Stimulated activated CD4-positive, alpha-beta T cell treated with anti-CD3 and anti-CD28 coated beads, Interleukin-2, amount 100 ng/mL, for 24 hours (primary cell): ENCODE data around the gene ATP8A2.
A peak's percentile ranks its signal among the peaks of the same experiment; 100 is the strongest.
"Not testable (repeated sequence)": the region's sequence is repeated elsewhere in the genome, so short reads cannot be mapped to it uniquely, and the experiment has no call there.

Experiments used
- DNase-seq, 2 donors: peaks; one replicate each; pipeline ENCODE4 v3.0.0-alpha.2; 2020

Gene ATP8A2

GRCh38 chr13:25466880-25467279, 95.1 kb downstream of the ATP8A2 start:
- no peak for DNase-seq

GRCh38 chr13:25468325-25469168, 96.8 kb downstream of the ATP8A2 start:
- DNase-seq = peak in 1 of 2 donors; percentile 42

- DNase-seq = no peak
Observed at GRCh38 chr13:25469169-25469525, 97.4 kb downstream of the ATP8A2 start.

GRCh38 chr13:25473864-25474263, 102.1 kb downstream of the ATP8A2 start:
- DNase-seq = no peak

GRCh38 chr13:25478186-25478585, 106.4 kb downstream of the ATP8A2 start:
- DNase-seq = no peak

GRCh38 chr13:25489238-25489637, 117.5 kb downstream of the ATP8A2 start:
- DNase-seq = no peak

- no peak for DNase-seq
Observed at GRCh38 chr13:25490236-25490635, 118.5 kb downstream of the ATP8A2 start.

- no peak for DNase-seq
Observed at GRCh38 chr13:25493931-25494640, 122.3 kb downstream of the ATP8A2 start.

- no peak for DNase-seq
Observed at GRCh38 chr13:25494698-25495411, 123.1 kb downstream of the ATP8A2 start.

GRCh38 chr13:25501231-25501630, 129.5 kb downstream of the ATP8A2 start:
- DNase-seq = no peak

GRCh38 chr13:25502031-25502430, 130.3 kb downstream of the ATP8A2 start:
- DNase-seq = no peak

- no peak for DNase-seq
Observed at GRCh38 chr13:25502551-25502950, 130.8 kb downstream of the ATP8A2 start.

- DNase-seq = no peak
Observed at GRCh38 chr13:25503856-25504255, 132.1 kb downstream of the ATP8A2 start.

- DNase-seq = no peak
Observed at GRCh38 chr13:25507841-25508240, 136.1 kb downstream of the ATP8A2 start.

GRCh38 chr13:25513060-25513459, 141.3 kb downstream of the ATP8A2 start:
- not testable (repeated sequence) for DNase-seq

GRCh38 chr13:25518441-25518840, 146.7 kb downstream of the ATP8A2 start:
- no peak for DNase-seq

- DNase-seq = no peak
Observed at GRCh38 chr13:25525884-25526283, 154.1 kb downstream of the ATP8A2 start.

GRCh38 chr13:25528266-25528665, 156.5 kb downstream of the ATP8A2 start:
- DNase-seq = no peak

GRCh38 chr13:25529425-25529824, 157.7 kb downstream of the ATP8A2 start:
- no peak for DNase-seq

GRCh38 chr13:25538276-25538675, 166.5 kb downstream of the ATP8A2 start:
- no peak for DNase-seq

- DNase-seq = no peak
Observed at GRCh38 chr13:25541434-25542123, 169.8 kb downstream of the ATP8A2 start.

GRCh38 chr13:25548991-25549390, 177.2 kb downstream of the ATP8A2 start:
- not testable (repeated sequence) for DNase-seq

GRCh38 chr13:25561812-25562211, 190.0 kb downstream of the ATP8A2 start:
- DNase-seq = no peak
